T-helper 1 cell treated with Interleukin-12 subunit alpha and Interleukin-12 subunit beta and Interleukin-4 antibody, amounts not matched to agents 30 μg/mL and 1 μg/mL, for 36 hours (primary cell): ENCODE measurements around the gene FASTK.
"Not testable (repeated sequence)": the region's sequence is repeated elsewhere in the genome, so short reads cannot be mapped to it uniquely, and the experiment has no call there.

Source experiments
- H3K27ac Mint-ChIP-seq: one replicate; pipeline ENCODE4 v1.8.0; 2021; ENCODE audit warnings: mild to moderate bottlenecking, mixed read lengths
- H3K27me3 Mint-ChIP-seq: one replicate; pipeline ENCODE4 v1.8.0; 2021; ENCODE audit warnings: low read depth, mixed read lengths
- H3K36me3 Mint-ChIP-seq: one replicate; pipeline ENCODE4 v1.8.0; 2021; ENCODE audit warnings: low read depth, mixed read lengths
- H3K4me1 Mint-ChIP-seq: one replicate; pipeline ENCODE4 v1.8.0; 2021; ENCODE audit warnings: low read depth, mixed read lengths
- H3K4me3 Mint-ChIP-seq: one replicate; pipeline ENCODE4 v1.8.0; 2021; ENCODE audit warnings: mild to moderate bottlenecking, moderate library complexity, mixed read lengths
- H3K9me3 Mint-ChIP-seq: one replicate; pipeline ENCODE4 v1.8.0; 2021; ENCODE audit warnings: mixed read lengths

The FASTK gene

DNA sequence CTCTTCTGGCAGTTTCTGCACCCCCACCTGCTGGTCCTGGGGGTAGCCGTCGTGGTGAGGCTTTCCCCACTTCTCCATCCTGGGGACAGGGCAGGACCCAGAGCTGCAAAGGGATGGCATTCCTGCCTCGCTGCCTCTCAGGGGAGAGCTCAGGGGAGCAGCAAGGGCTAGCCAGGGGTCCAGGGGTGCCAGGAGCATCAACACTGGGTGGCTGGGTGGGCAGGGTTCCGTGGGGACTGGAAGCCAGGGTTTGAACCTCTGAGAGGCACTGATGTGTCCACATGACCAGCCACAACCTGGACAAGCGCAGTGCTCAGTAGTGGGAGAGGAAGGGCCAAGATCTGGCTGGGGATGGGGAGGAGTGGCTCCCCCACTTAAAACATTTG is 46.8 kb downstream of the FASTK start:
- H3K27me3 Mint-ChIP-seq, result no peaks in the 10 kb centered on the region
- peaks cover 7% of the 10 kb centered on the region for H3K36me3 Mint-ChIP-seq
- no peak overlapping the region for H3K4me3 Mint-ChIP-seq
- peaks cover 9% of the 10 kb centered on the region for H3K4me1 Mint-ChIP-seq
- H3K9me3 Mint-ChIP-seq, result no peaks in the 10 kb centered on the region
- H3K27ac Mint-ChIP-seq, result no peak overlapping the region

DNA sequence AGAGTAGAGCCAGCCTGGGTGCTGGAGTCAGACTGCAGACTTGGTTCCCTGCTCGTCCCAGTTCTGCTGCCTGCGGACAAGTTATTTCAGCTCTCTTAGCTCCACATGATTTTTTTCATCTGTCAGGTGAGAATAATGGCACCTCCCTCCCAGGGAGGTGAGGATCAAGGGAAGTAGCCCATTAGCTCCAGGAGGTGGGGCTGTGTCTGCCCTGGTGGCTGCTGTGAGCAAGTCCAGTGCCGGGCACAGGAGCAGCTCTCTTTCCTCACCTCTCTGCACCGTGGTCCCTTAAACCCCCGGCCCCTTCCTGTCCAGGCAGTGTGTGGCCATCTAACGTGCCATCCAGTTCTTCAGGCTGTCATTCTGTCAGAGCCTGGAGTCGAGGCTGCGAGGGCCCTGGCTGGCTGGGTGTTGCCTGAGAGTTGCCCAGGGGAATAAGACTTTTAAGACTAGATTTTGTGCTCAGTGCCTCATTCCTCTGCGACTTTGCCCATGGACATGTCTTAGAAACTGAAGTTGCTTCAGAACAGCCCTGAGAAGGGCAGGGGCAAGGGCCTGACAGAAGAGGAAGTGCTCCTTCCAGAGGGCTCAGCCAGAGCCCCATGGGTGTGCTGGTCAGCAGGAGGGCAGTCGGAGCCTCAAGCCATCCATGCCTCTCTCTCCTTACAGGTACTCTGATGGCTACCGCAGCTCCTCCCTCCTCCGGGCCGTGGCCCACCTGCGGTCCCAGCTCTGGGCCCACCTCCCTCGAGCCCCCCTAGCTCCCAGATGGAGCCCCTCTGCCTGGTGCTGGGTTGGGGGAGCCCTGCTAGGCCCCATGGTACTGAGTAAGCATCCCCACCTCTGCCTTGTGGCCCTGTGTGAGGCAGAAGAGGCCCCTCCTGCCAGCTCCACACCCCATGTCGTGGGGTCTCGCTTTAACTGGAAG is 47.4 kb downstream of the FASTK start:
- Mint-ChIP-seq H3K9me3 (no peaks in the 10 kb centered on the region), H3K36me3 (peaks cover 9% of the 10 kb centered on the region), H3K27ac (no peak overlapping the region), H3K4me1 (peaks cover 12% of the 10 kb centered on the region), H3K4me3 (no peak overlapping the region), H3K27me3 (no peaks in the 10 kb centered on the region)

DNA sequence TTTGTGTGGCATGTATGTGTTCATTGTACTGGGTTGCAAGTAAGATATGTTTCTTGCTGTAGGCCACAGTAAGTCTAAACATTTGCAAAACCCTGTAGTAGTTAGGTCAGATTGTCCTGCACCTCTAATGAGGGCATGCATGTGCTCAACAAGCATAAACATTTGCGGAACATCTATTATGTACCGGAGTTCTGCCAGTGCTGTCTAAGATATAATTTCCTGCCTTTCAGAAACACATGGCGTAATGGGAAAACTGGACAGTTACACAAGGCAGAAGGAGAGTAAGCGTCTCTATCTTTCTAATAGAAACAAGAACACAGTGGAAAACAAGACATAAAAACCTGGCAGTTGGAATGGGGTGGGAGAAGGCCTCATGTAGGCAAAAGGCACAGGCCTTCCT is 49.6 kb downstream of the FASTK start:
- Mint-ChIP-seq H3K4me1 (peaks cover 20% of the 10 kb centered on the region), H3K27me3 (no peaks in the 10 kb centered on the region), H3K4me3 (no peak overlapping the region), H3K27ac (no peak overlapping the region), H3K36me3 (peaks cover 2% of the 10 kb centered on the region), H3K9me3 (no peaks in the 10 kb centered on the region)

DNA sequence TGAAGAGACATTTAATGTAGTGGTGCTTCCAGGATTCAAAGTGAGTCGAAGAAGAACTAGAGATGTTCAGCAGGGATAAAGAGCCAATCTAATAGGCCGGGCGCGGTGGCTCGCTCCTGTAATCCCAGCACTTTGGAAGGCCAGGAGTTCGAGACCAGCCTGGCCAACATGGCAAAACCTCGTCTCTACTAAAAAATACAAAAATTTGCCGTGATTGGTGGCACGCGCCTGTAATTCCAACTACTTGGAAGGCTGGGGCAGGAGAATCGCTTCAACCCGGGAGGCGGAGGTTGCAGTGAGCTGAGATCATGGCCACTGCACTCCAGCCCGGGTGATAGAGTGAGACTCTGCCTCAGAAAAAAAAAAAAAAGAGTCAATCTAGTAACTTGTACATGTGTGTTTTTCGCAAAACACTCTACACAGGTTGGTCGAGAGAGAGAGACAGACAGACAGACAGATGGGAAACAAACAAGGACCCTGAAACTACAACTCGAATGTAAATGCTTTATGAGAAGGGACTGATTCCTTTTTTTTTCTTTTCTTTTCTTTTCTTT is 51.6 kb downstream of the FASTK start:
- peak overlapping the region; percentile 94 for H3K27ac Mint-ChIP-seq
- peaks cover 2% of the 10 kb centered on the region for H3K36me3 Mint-ChIP-seq
- peaks cover 20% of the 10 kb centered on the region for H3K4me1 Mint-ChIP-seq

DNA sequence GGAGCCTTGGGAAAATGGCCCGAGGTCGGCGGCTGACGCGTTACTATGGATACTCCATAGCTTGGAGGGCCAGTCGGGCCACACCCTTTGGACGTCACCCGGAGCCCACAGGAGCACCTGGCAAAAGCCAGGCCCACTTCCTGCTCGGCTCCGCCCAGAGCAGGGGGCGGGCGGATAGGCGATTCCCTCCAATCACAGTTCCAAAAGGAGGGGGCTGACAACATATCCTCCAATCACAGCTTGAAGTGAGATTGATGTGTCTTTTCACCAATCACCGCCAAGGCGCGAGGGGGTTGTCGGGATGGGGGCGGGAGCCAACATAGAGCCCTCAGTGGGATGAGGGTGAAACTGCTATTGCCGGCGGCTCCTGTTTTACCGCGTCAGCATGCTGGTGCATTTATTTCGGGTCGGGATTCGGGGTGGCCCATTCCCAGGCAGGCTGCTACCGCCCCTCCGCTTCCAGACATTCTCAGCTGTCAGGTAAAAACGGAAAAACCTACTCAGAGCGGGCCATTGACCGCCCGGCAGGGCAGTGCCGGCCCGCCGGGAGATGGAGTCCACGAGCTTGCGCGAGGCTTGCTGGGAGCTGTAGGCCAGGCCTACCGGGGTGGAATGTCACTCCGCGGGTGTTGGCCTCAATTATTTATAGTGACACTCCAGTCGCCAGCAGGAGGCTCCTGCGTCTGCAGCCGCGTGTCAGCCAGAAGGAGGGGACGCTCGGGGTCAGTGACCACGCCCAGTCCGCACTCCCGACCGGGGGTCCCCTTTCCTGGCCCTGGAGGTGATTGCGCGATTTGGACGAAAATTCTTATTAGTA is 52.3 kb downstream of the FASTK start, which contains the start of gene ABCB8:
TSS of gene ABCB8 (plus strand) at position 320 of the 817 bp plus-strand sequence. CDS start at position 386, 66 bp downstream.
- H3K4me3 Mint-ChIP-seq, result peak within 1 kb of the TSS; percentile 95
- peaks cover 2% of the 10 kb centered on the region for H3K36me3 Mint-ChIP-seq
- H3K27ac Mint-ChIP-seq, result peak within 1 kb of the TSS; percentile 94
- no peaks in the 10 kb centered on the region for H3K27me3 Mint-ChIP-seq
- H3K9me3 Mint-ChIP-seq, result no peaks in the 10 kb centered on the region
- peaks cover 20% of the 10 kb centered on the region for H3K4me1 Mint-ChIP-seq

More for the DNA sequence above, 51.6 kb downstream of the FASTK start:
- Mint-ChIP-seq H3K4me3 (peak overlapping the region; percentile 95), H3K9me3 (no peaks in the 10 kb centered on the region), H3K27me3 (no peaks in the 10 kb centered on the region)

DNA sequence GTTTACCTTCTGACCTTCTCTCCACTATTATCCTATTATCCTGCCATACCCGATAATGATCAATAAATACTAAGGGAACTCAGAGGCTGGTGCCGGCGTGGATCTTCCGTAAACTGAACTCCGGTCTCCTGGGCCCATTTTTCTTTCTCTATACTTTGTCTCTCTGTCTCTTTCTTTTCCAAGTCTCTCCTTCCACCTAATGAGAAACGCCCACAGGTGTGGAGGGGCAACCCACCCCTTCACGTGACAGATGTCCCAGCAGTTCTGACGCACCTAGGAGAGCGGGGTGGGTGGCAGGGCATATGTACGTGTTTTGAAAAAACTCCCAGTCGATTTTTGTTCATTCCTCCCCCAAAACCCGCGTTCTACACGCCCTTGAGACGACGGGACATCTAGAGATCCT is 52.9 kb downstream of the FASTK start:
- H3K27me3 Mint-ChIP-seq, H3K9me3 Mint-ChIP-seq, H3K36me3 Mint-ChIP-seq: not testable (repeated sequence)
- Mint-ChIP-seq H3K27ac (peak overlapping the region; percentile 92), H3K4me3 (peak overlapping the region; percentile 95), H3K4me1 (peaks cover 20% of the 10 kb centered on the region)

DNA sequence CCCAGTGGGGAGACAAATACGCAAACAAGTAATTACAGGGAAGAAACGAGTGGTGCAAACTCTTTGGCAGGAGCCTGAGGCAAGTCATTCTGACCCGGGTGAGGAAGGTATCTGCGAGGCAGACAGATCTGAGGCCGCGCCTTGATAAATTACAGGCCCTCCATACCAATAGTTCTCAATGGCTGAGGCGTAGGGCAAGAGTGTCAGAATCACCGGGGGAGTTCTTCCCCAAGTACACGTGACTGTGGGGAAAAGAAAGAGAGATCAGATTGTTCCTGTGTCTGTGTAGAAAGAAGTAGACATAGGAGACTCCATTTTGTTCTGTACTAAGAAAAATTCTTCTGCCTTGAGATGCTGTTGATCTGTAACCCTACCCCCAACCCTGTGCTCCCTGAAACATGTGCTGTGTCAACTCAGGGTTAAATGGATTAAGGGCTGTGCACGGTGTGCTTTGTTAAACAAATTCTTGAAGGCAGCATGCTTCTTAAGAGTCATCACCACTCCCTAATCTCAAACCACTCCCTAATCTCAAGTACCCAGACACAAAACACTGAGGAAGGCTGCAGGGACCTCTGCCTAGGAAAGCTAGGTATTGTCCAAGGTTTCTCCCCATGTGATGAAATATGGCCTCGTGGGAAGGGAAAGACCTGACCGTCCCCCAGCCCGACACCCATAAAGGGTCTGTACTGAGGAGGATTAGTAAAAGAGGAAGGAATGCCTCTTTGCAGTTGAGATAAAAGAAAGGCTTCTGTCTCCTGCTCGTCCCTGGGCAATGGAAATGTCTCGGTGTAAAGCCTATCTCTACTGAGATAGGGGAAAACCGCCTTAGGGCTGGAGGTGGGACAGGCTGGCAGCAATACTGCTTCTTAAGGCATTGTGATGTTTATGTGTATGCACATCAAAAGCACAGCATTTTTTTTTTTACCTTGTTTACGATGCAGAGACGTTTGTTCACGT is 53.6 kb downstream of the FASTK start:
- peak overlapping the region; percentile 92 for H3K27ac Mint-ChIP-seq
- peak overlapping the region; percentile 95 for H3K4me3 Mint-ChIP-seq
- H3K27me3 Mint-ChIP-seq, H3K36me3 Mint-ChIP-seq, H3K9me3 Mint-ChIP-seq: not testable (repeated sequence)
- peaks cover 20% of the 10 kb centered on the region for H3K4me1 Mint-ChIP-seq
